GM12875 (cell line): ENCODE results near the gene DACT1.

Experiments
- H3K4me3 ChIP-seq: one replicate; pipeline ENCODE4 v1.5.1; 2011; ENCODE audit warnings: low read depth, low read length, control low read depth
- TF ChIP-seq, protein P1 (sequence below): IDR thresholded peaks from 2 replicates; pipeline ENCODE4 v1.5.1; 2011; ENCODE audit warnings: low read depth, mild to moderate bottlenecking, control low read depth, inconsistent platforms, low read length, moderate library complexity, borderline replicate concordance; ENCODE audit not compliant: insufficient read depth

Gene DACT1

GRCh38 chr14:58637040-58637390 lies 747 bp upstream of the DACT1 start:
- TF ChIP-seq, protein P1, sequence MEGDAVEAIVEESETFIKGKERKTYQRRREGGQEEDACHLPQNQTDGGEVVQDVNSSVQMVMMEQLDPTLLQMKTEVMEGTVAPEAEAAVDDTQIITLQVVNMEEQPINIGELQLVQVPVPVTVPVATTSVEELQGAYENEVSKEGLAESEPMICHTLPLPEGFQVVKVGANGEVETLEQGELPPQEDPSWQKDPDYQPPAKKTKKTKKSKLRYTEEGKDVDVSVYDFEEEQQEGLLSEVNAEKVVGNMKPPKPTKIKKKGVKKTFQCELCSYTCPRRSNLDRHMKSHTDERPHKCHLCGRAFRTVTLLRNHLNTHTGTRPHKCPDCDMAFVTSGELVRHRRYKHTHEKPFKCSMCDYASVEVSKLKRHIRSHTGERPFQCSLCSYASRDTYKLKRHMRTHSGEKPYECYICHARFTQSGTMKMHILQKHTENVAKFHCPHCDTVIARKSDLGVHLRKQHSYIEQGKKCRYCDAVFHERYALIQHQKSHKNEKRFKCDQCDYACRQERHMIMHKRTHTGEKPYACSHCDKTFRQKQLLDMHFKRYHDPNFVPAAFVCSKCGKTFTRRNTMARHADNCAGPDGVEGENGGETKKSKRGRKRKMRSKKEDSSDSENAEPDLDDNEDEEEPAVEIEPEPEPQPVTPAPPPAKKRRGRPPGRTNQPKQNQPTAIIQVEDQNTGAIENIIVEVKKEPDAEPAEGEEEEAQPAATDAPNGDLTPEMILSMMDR, result no peak
- H3K4me3 ChIP-seq, result no peak overlapping the region

DNA sequence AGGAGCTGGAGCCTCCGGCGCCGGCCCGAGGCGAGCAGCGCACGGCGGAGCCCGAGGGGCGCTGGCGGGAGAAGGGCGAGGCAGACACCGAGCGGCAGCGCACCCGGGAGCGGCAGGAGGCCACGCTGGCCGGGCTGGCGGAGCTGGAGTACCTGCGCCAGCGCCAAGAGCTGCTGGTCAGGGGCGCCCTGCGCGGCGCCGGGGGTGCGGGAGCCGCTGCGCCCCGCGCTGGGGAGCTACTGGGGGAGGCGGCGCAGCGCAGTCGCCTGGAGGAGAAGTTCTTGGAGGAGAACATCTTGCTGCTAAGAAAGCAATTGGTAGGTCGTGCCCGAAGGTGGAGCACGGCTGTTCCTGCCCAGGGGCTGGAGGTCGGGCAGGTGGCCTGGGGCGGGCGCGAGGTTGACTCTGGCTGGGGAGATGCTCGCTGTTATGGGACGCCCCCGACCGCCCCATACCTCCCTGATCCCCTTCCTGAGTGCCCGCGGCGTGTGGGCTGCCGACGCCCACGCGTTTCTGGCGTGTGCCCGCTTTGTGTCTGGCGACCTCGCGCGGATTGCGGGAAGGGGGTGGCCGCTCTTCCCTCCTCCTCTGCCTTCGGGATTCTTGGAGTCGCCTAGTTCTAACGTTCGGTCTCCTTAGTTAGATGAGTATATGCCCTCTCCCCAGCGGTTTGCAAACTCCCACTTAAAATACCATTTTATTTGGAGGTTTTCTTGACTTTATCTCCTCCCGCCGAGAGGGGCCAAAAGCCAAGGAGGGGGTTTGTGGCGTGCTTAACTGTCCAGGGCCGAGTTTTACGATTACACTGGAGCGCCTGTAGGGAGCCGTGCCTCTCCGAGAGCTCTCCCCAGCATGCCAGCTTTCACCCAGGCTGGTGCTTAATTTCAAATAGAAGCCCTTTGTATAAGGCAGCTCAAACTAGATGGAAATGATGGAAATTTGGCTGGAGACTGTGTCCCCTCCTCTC lies 752 bp downstream of the DACT1 start:
- TF ChIP-seq, protein P1, result no peak
- H3K4me3 ChIP-seq, result peak overlapping the region; percentile 35

DNA sequence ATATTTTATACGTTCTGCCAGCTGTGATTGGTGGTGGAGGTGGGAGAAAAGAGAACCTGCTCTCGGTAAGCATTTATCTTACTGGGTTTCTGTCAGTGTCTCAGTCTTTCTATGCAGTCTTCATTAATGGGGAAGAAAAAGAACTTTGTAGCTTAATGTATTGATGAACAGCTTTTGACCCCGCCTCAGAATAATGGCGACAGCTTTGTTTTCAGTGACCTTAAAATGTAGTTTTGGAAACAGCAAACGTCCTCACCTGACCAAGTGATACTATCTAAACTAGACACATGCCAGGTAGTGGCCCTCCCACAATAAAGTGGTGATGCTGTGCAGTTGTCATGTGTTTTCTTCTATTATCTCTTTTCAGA lies 1.4 kb downstream of the DACT1 start:
- H3K4me3 ChIP-seq, result no peak overlapping the region
- TF ChIP-seq, protein P1, result no peak

GRCh38 chr14:58639842-58640484 lies 2.2 kb downstream of the DACT1 start:
- TF ChIP-seq, protein P1, result peak; percentile 17; the same call in 1 of the 2 replicates
- no peak overlapping the region for H3K4me3 ChIP-seq

DNA sequence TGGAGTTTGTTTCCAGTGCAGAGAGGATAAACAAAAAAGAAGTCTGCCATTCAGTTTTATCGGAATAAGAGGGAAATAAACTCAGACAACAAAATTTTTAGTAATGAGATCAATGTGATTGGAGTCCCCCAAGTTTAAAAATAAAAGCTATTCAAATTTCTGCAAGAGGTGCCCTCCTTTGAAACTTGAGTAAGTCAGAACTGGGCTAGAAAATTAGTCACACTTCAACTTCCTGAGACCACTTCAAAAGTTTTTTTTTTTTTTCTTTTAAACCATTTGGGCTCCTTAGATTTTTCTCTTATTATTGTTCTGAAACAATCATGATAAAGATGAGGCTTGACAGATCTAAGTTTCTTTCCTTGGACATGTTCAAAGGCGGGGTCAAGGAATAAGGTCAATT lies 3.2 kb downstream of the DACT1 start:
- TF ChIP-seq, protein P1, result no peak
- no peak overlapping the region for H3K4me3 ChIP-seq

DNA sequence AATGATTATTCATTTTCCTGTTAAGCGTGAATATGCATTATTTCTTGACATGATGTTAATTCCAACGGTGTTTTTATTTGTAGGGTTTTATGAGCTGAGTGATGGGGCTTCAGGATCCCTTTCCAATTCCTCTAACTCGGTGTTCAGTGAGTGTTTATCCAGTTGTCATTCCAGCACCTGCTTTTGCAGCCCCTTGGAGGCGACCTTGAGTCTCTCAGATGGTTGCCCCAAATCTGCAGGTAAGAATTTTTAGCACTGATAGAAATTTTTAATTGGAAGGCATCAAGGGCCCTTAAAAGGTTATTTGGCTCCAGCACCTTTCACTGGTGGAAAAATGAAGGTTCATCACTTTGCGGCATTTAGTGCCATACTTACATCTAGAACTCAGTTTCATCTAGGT lies 3.7 kb downstream of the DACT1 start:
- H3K4me3 ChIP-seq, result no peak overlapping the region
- TF ChIP-seq, protein P1, result no peak

DNA sequence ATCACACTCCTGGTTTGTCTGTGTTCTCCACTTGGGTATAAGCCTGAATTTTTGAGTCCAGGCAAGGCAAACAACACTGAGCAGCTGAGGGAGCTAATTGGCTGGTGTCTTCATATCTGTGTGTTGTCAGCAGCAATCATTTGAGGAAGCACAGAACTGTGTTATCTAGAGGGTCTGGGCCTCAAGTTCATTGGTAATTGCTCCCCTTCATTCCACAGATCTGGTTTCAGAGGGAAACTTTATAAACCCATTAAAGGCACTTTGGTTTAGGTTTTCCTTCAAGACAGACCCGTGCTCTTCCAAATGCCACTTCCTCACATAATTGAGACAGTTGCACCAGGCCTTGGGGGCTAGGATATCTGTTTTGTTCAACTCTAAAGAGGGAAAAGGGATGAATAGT lies 5.6 kb downstream of the DACT1 start:
- TF ChIP-seq, protein P1, result no peak
- H3K4me3 ChIP-seq, result no peak overlapping the region
